ENCODE results near the gene CCNB2.

The CCNB2 gene

GRCh38 chr15:59147666-59148065 lies 42.7 kb downstream of the CCNB2 start:
- TF ChIP-seq, protein P1, sequence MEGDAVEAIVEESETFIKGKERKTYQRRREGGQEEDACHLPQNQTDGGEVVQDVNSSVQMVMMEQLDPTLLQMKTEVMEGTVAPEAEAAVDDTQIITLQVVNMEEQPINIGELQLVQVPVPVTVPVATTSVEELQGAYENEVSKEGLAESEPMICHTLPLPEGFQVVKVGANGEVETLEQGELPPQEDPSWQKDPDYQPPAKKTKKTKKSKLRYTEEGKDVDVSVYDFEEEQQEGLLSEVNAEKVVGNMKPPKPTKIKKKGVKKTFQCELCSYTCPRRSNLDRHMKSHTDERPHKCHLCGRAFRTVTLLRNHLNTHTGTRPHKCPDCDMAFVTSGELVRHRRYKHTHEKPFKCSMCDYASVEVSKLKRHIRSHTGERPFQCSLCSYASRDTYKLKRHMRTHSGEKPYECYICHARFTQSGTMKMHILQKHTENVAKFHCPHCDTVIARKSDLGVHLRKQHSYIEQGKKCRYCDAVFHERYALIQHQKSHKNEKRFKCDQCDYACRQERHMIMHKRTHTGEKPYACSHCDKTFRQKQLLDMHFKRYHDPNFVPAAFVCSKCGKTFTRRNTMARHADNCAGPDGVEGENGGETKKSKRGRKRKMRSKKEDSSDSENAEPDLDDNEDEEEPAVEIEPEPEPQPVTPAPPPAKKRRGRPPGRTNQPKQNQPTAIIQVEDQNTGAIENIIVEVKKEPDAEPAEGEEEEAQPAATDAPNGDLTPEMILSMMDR (conservative IDR thresholded peaks at IDR 0.05; ENCODE audit: low read length), result no peak
- no peak overlapping the region for H3K4me3 ChIP-seq (ENCODE audit: low read length)
- no peak for DNase-seq (ENCODE audit: low read depth)

GRCh38 chr15:59148153-59148833 lies 43.3 kb downstream of the CCNB2 start:
- peak; percentile 79 for DNase-seq (ENCODE audit: low read depth)
- no peak overlapping the region for H3K4me3 ChIP-seq (ENCODE audit: low read length)
- TF ChIP-seq, protein P1 (conservative IDR thresholded peaks at IDR 0.05; ENCODE audit: low read length), result no peak

DNA sequence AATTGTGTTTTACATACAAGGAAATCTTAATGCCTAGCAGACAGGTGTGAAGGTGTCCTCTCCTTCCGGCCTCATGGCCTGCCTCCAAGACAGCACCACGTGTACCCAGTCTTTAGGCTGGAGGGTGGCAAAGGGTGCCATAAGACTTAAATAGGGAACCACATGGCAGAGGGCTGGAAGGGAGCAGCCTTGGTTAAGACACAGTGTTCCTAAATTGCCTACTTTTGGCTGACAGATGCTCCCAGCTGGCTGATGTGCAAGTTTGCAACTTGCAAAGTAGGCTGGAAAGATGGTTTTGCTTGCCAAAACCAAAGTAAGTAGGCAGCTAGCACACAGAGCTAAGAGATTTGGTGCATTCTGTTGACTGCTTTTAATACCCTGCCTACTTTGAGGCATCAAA lies 45.2 kb downstream of the CCNB2 start:
- H3K4me3 ChIP-seq (ENCODE audit: low read length), result no peak overlapping the region
- DNase-seq (ENCODE audit: low read depth), result peak; percentile 46

GRCh38 chr15:59152694-59153450 lies 47.9 kb downstream of the CCNB2 start:
- TF ChIP-seq, protein P1 (conservative IDR thresholded peaks at IDR 0.05; ENCODE audit: low read length), result no peak
- no peak for DNase-seq (ENCODE audit: low read depth)
- no peak overlapping the region for H3K4me3 ChIP-seq (ENCODE audit: low read length)

More for the DNA sequence above, 45.2 kb downstream of the CCNB2 start:
- TF ChIP-seq, protein P1 (conservative IDR thresholded peaks at IDR 0.05; ENCODE audit: low read length), result no peak

GRCh38 chr15:59153466-59153865 lies 48.5 kb downstream of the CCNB2 start:
- TF ChIP-seq, protein P1 (conservative IDR thresholded peaks at IDR 0.05; ENCODE audit: low read length), result no peak
- DNase-seq (ENCODE audit: low read depth), result no peak
- H3K4me3 ChIP-seq (ENCODE audit: low read length), result no peak overlapping the region

DNA sequence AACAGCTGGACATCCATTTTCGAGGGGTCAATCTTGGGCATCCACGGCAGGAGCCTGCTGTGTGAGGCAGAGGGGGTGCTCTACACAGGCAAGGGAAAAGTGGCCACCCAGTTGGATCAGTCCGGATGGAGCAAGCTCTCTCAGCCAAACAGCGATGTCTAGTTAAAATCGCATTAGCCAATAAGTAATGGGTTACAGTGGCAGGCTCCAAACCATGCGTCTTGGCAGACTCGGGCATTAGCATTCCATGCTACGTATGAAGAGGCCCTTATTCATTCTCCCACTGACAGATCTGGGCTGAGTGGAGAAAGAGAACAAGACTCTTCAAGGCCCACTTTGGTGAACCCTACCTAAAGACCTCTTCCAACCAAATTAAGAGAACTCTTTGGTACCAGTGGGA lies 49.3 kb downstream of the CCNB2 start:
- H3K4me3 ChIP-seq (ENCODE audit: low read length), result no peak overlapping the region
- DNase-seq (ENCODE audit: low read depth), result peak; percentile 23
- TF ChIP-seq, protein P1 (conservative IDR thresholded peaks at IDR 0.05; ENCODE audit: low read length), result no peak

DNA sequence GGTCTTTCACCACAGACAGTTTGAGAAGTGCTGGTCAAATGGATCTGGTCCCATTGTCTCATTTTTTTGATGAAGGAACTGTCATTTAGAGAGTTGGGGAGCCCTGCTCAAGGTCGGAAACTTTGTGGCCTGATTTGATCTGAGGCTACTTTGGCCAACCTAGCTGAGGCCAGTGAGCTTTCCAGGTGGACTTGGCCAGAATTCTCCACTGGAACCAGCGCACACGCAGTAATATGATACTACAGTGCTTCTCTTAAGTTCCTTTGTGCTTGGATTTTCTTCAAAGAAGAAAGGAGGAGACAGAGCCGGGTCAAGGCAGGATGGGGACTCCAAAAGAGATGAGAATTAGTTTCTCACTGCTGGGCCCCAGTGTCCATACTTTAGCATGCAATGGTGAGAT lies 50.5 kb downstream of the CCNB2 start:
- no peak for DNase-seq (ENCODE audit: low read depth)

More for the DNA sequence above, 50.5 kb downstream of the CCNB2 start:
- no peak overlapping the region for H3K4me3 ChIP-seq (ENCODE audit: low read length)
- TF ChIP-seq, protein P1 (conservative IDR thresholded peaks at IDR 0.05; ENCODE audit: low read length), result no peak

Data from AG10803 (cell line).